Measurements from ENCODE around the gene FBXL7. TPM values are rescaled to one million over a fixed set of nuclear protein-coding genes. Genes with fewer than 3 reads are reported as not detected.

Gene FBXL7
- total RNA-seq, 1 donor from 2014 or later, result 1.1 TPM

GRCh38 chr5:15501091-15501791 lies 1.3 kb downstream of the FBXL7 start:
- peak; percentile 63 for ATAC-seq
- no peak for DNase-seq (ENCODE audit: low spot score)

GRCh38 chr5:15502208-15502607 lies 2.2 kb downstream of the FBXL7 start:
- DNase-seq (ENCODE audit: low spot score), result no peak
- no peak for ATAC-seq

- ATAC-seq (no peak), DNase-seq (ENCODE audit: low spot score) (no peak)
Observed at GRCh38 chr5:15506146-15506545, 6.2 kb downstream of the FBXL7 start.

GRCh38 chr5:15506897-15507296 lies 6.9 kb downstream of the FBXL7 start:
- DNase-seq (ENCODE audit: low spot score), result no peak
- ATAC-seq, result no peak

GRCh38 chr5:15510092-15510491 lies 10.1 kb downstream of the FBXL7 start:
- no peak for ATAC-seq
- DNase-seq (ENCODE audit: low spot score), result no peak

- no peak for DNase-seq (ENCODE audit: low spot score)
Observed at GRCh38 chr5:15510831-15511230, 10.9 kb downstream of the FBXL7 start.

GRCh38 chr5:15513431-15513830 lies 13.5 kb downstream of the FBXL7 start:
- DNase-seq (ENCODE audit: low spot score) (no peak), ATAC-seq (no peak)

More at GRCh38 chr5:15510831-15511230, 10.9 kb downstream of the FBXL7 start:
- ATAC-seq, result no peak

- no peak for ATAC-seq
- no peak for DNase-seq (ENCODE audit: low spot score)
Observed at GRCh38 chr5:15513911-15514310, 13.9 kb downstream of the FBXL7 start.

- DNase-seq (ENCODE audit: low spot score), result no peak
- no peak for ATAC-seq
Observed at GRCh38 chr5:15515229-15515628, 15.2 kb downstream of the FBXL7 start.

- ATAC-seq, result no peak
- no peak for DNase-seq (ENCODE audit: low spot score)
Observed at GRCh38 chr5:15516486-15516885, 16.5 kb downstream of the FBXL7 start.

- DNase-seq (ENCODE audit: low spot score), result no peak
- no peak for ATAC-seq
Observed at GRCh38 chr5:15518786-15519185, 18.8 kb downstream of the FBXL7 start.

- DNase-seq (ENCODE audit: low spot score) (no peak), ATAC-seq (no peak)
Observed at GRCh38 chr5:15520856-15521255, 20.9 kb downstream of the FBXL7 start.

- DNase-seq (ENCODE audit: low spot score), result no peak
- ATAC-seq, result no peak
Observed at GRCh38 chr5:15521381-15522186, 21.6 kb downstream of the FBXL7 start.

GRCh38 chr5:15522187-15522520 lies 22.2 kb downstream of the FBXL7 start:
- DNase-seq (ENCODE audit: low spot score), result no peak
- no peak for ATAC-seq

GRCh38 chr5:15524712-15525111 lies 24.7 kb downstream of the FBXL7 start:
- ATAC-seq (no peak), DNase-seq (ENCODE audit: low spot score) (no peak)

GRCh38 chr5:15525703-15526275 lies 25.8 kb downstream of the FBXL7 start:
- DNase-seq (ENCODE audit: low spot score) (no peak), ATAC-seq (no peak)

- no peak for DNase-seq (ENCODE audit: low spot score)
- no peak for ATAC-seq
Observed at GRCh38 chr5:15526413-15526812, 26.4 kb downstream of the FBXL7 start.

GRCh38 chr5:15528476-15528875 lies 28.5 kb downstream of the FBXL7 start:
- ATAC-seq, result no peak

GRCh38 chr5:15529013-15529412 lies 29.0 kb downstream of the FBXL7 start:
- DNase-seq (ENCODE audit: low spot score) (no peak), ATAC-seq (no peak)

More at GRCh38 chr5:15528476-15528875, 28.5 kb downstream of the FBXL7 start:
- no peak for DNase-seq (ENCODE audit: low spot score)

- no peak for ATAC-seq
Observed at GRCh38 chr5:15529821-15530220, 29.8 kb downstream of the FBXL7 start.

GRCh38 chr5:15533129-15533893 lies 33.3 kb downstream of the FBXL7 start:
- ATAC-seq, result no peak

More at GRCh38 chr5:15529821-15530220, 29.8 kb downstream of the FBXL7 start:
- DNase-seq (ENCODE audit: low spot score), result no peak

More at GRCh38 chr5:15533129-15533893, 33.3 kb downstream of the FBXL7 start:
- DNase-seq (ENCODE audit: low spot score), result no peak
